ENCODE measurements around the gene SKOR2. TPM values are rescaled to one million over a fixed set of nuclear protein-coding genes. Genes with fewer than 3 reads are reported as not detected.

The SKOR2 gene
- total and polyA plus RNA-seq, 2 of the 13 experiments (the other 11 are each of a cell fraction or from before 2014, with no cell fraction given), result not detected

DNA sequence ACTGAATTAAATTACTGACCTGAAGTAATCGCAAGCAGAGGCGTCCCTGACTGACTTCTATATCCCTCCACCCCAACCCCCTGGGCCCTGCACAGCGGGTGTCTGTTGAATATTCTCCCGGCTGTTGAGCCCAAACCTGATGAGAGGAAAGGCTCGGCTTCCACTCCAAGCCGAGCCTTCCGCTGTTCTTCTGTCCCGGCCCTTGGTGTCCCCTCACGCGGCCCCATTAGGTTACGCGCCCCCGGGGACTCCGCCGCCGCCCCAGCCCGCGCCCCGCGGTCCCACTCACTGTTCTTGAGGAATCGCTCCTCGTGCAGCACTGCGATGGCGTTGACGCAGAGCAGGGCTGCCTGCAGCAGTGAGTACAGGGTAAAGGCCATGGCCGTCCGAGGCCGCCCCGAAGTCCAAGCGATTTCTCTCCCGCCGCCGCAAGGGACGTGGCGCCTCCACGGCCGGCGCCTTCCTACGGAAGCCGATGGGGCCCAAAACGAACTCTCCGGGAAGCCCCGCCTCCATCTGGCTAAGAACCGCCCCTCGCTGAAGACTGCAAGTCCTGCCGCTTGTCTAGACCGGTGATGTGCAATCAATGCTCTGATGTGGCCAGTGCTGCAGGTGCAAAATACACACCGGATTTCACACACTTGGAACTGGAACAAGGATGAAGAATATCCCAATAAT, 75.4 kb downstream of the SKOR2 start, which contains the start of gene IER3IP1 (continued):
- TF ChIP-seq ZNF530 (CRISPR knock-in tag; IDR thresholded peaks at IDR 0.05; ENCODE audit: low read depth), result no peak
- peak; percentile 10; the same call in 1 of the 2 replicates for TF ChIP-seq FOXC1 (CRISPR knock-in tag; IDR thresholded peaks at IDR 0.05; ENCODE audit: borderline replicate concordance)
- TF ChIP-seq GTF3A (CRISPR knock-in tag; conservative IDR thresholded peaks at IDR 0.05), result no peak
- TF ChIP-seq, protein P1, sequence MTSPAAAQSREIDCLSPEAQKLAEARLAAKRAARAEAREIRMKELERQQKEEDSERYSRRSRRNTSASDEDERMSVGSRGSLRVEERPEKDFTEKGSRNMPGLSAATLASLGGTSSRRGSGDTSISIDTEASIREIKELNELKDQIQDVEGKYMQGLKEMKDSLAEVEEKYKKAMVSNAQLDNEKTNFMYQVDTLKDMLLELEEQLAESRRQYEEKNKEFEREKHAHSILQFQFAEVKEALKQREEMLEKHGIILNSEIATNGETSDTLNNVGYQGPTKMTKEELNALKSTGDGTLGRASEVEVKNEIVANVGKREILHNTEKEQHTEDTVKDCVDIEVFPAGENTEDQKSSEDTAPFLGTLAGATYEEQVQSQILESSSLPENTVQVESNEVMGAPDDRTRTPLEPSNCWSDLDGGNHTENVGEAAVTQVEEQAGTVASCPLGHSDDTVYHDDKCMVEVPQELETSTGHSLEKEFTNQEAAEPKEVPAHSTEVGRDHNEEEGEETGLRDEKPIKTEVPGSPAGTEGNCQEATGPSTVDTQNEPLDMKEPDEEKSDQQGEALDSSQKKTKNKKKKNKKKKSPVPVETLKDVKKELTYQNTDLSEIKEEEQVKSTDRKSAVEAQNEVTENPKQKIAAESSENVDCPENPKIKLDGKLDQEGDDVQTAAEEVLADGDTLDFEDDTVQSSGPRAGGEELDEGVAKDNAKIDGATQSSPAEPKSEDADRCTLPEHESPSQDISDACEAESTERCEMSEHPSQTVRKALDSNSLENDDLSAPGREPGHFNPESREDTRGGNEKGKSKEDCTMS (CRISPR knock-in tag; conservative IDR thresholded peaks at IDR 0.05), result no peak
- 0 out of 2 replicates have a peak, but pooled peaks have one; percentile 26 for TF ChIP-seq SATB2 (CRISPR knock-in tag; IDR thresholded peaks at IDR 0.05)
- TF ChIP-seq ZKSCAN1 (IDR thresholded peaks at IDR 0.05; ENCODE audit: low read length), result no peak
- no peak for TF ChIP-seq NFIC (IDR thresholded peaks at IDR 0.05; ENCODE audit: low read length)
- TF ChIP-seq ZSCAN22 (CRISPR knock-in tag; IDR thresholded peaks at IDR 0.05), result no peak
- no peak for TF ChIP-seq RFX3 (CRISPR knock-in tag; IDR thresholded peaks at IDR 0.05)
- TF ChIP-seq ZNF160 (CRISPR knock-in tag; IDR thresholded peaks at IDR 0.05), result no peak
- no peak for TF ChIP-seq SNRNP70 (IDR thresholded peaks at IDR 0.05; ENCODE audit: low read depth, low read length)
- TF ChIP-seq ZNF143 (CRISPR knock-in tag; IDR thresholded peaks at IDR 0.05), result no peak; the same call in 1 of the 2 replicates
- TF ChIP-seq ZBTB3 (CRISPR knock-in tag; IDR thresholded peaks at IDR 0.05; ENCODE audit: borderline replicate concordance, low read depth), result 0 out of 2 replicates have a peak, but pooled peaks have one; percentile 41
- TF ChIP-seq, protein P2, sequence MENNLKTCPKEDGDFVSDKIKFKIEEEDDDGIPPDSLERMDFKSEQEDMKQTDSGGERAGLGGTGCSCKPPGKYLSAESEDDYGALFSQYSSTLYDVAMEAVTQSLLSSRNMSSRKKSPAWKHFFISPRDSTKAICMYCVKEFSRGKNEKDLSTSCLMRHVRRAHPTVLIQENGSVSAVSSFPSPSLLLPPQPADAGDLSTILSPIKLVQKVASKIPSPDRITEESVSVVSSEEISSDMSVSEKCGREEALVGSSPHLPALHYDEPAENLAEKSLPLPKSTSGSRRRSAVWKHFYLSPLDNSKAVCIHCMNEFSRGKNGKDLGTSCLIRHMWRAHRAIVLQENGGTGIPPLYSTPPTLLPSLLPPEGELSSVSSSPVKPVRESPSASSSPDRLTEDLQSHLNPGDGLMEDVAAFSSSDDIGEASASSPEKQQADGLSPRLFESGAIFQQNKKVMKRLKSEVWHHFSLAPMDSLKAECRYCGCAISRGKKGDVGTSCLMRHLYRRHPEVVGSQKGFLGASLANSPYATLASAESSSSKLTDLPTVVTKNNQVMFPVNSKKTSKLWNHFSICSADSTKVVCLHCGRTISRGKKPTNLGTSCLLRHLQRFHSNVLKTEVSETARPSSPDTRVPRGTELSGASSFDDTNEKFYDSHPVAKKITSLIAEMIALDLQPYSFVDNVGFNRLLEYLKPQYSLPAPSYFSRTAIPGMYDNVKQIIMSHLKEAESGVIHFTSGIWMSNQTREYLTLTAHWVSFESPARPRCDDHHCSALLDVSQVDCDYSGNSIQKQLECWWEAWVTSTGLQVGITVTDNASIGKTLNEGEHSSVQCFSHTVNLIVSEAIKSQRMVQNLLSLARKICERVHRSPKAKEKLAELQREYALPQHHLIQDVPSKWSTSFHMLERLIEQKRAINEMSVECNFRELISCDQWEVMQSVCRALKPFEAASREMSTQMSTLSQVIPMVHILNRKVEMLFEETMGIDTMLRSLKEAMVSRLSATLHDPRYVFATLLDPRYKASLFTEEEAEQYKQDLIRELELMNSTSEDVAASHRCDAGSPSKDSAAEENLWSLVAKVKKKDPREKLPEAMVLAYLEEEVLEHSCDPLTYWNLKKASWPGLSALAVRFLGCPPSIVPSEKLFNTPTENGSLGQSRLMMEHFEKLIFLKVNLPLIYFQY (CRISPR knock-in tag; IDR thresholded peaks at IDR 0.05; ENCODE audit: borderline replicate concordance), result peak; percentile 76; the same call in 1 of the 2 replicates
- no peak for TF ChIP-seq TRIM24 (CRISPR knock-in tag; IDR thresholded peaks at IDR 0.05)
- no peak for TF ChIP-seq ZNF615 (CRISPR knock-in tag; IDR thresholded peaks at IDR 0.05; ENCODE audit: borderline replicate concordance)
- TF ChIP-seq, protein P3, sequence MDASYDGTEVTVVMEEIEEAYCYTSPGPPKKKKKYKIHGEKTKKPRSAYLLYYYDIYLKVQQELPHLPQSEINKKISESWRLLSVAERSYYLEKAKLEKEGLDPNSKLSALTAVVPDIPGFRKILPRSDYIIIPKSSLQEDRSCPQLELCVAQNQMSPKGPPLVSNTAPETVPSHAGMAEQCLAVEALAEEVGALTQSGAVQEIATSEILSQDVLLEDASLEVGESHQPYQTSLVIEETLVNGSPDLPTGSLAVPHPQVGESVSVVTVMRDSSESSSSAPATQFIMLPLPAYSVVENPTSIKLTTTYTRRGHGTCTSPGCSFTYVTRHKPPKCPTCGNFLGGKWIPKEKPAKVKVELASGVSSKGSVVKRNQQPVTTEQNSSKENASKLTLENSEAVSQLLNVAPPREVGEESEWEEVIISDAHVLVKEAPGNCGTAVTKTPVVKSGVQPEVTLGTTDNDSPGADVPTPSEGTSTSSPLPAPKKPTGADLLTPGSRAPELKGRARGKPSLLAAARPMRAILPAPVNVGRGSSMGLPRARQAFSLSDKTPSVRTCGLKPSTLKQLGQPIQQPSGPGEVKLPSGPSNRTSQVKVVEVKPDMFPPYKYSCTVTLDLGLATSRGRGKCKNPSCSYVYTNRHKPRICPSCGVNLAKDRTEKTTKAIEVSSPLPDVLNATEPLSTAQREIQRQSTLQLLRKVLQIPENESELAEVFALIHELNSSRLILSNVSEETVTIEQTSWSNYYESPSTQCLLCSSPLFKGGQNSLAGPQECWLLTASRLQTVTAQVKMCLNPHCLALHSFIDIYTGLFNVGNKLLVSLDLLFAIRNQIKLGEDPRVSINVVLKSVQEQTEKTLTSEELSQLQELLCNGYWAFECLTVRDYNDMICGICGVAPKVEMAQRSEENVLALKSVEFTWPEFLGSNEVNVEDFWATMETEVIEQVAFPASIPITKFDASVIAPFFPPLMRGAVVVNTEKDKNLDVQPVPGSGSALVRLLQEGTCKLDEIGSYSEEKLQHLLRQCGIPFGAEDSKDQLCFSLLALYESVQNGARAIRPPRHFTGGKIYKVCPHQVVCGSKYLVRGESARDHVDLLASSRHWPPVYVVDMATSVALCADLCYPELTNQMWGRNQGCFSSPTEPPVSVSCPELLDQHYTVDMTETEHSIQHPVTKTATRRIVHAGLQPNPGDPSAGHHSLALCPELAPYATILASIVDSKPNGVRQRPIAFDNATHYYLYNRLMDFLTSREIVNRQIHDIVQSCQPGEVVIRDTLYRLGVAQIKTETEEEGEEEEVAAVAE (CRISPR knock-in tag; IDR thresholded peaks at IDR 0.05; ENCODE audit: borderline replicate concordance), result no peak

Data from HepG2 (cell line).